H1 (cell line): ENCODE results near the gene RABIF. TPM values are rescaled to one million over a fixed set of nuclear protein-coding genes. Genes with fewer than 3 reads are reported as not detected.

Experiments
- CTCF ChIA-PET: fragments of 300-600 bp; sonication (Branson Sonifier 250); formaldehyde crosslinking; loops from one replicate; lab custom pipeline; 2021; ENCODE audit not compliant: partially characterized antibody; lab: Charles Lee
- POLR2A ChIA-PET: fragments of 300-600 bp; sonication (Branson Sonifier 250); formaldehyde crosslinking; loops from one replicate; lab custom pipeline; 2021; ENCODE audit warnings: inconsistent platforms; ENCODE audit not compliant: partially characterized antibody; lab: Charles Lee
- DNase-seq, 2 experiments: peaks; one replicate each; pipeline versions ENCODE4 v3.0.0 to v3.0.0-alpha.2; 2010 to 2022; ENCODE audit warnings: low spot score in 2 of 2, low read depth in 1 of 2, mixed read lengths in 1 of 2
- FAIRE-seq: peaks from 2 replicates; lab custom pipeline; 2011; peaks lifted over from hg19 to GRCh38; lab: Jason Lieb, UNC
- H2AFZ ChIP-seq: 2 replicates; pipeline ENCODE4 v1.8.1; 2012; ENCODE audit warnings: low read length, inconsistent platforms
- H2AK5ac ChIP-seq: 2 replicates; pipeline ENCODE4 v1.6.1; 2013; ENCODE audit warnings: low read depth, low read length
- H2BK120ac ChIP-seq: replicated peaks from 2 replicates; pipeline ENCODE3; 2013; ENCODE audit warnings: low read depth, low read length, inconsistent platforms
- H2BK12ac ChIP-seq: 2 replicates; pipeline ENCODE4 v1.6.1; 2013; ENCODE audit warnings: low read depth, low read length
- H2BK15ac ChIP-seq: 2 replicates; pipeline ENCODE4 v1.6.1; 2013; ENCODE audit warnings: low read length
- H2BK20ac ChIP-seq: 2 replicates; pipeline ENCODE4 v1.6.1; 2013; ENCODE audit warnings: low read length
- H2BK5ac ChIP-seq: 2 replicates; pipeline ENCODE4 v1.6.1; 2013; ENCODE audit warnings: low read depth, low read length
- H3K14ac ChIP-seq: 2 replicates; pipeline ENCODE4 v1.6.1; 2013; ENCODE audit warnings: inconsistent platforms; ENCODE audit not compliant: insufficient read length
- H3K18ac ChIP-seq: 2 replicates; pipeline ENCODE4 v1.6.1; 2013; ENCODE audit warnings: low read length; ENCODE audit errors: extremely low read depth
- H3K23ac ChIP-seq: 2 replicates; pipeline ENCODE4 v1.6.1; 2013; ENCODE audit warnings: inconsistent platforms; ENCODE audit not compliant: insufficient read length
- H3K23me2 ChIP-seq: 2 replicates; pipeline ENCODE4 v1.6.1; 2013; ENCODE audit warnings: low read depth, low read length
- H3K27ac ChIP-seq: 2 replicates; pipeline ENCODE4 v1.6.1; 2011; ENCODE audit warnings: low read depth, low read length, inconsistent platforms
- H3K27me3 ChIP-seq, 4 experiments: replicated peaks in 1 of 4; 1 replicate in 1 of 4; 2 replicates in 3 of 4; pipeline versions ENCODE4 v1.6.1 to v1.8.1; 2011 to 2013; ENCODE audit warnings: low read length in 3 of 4, mild to moderate bottlenecking in 3 of 4, inconsistent platforms in 2 of 4, mixed read lengths in 2 of 4, moderate library complexity in 1 of 4; ENCODE audit not compliant: control insufficient read depth in 3 of 4, insufficient read depth in 3 of 4; ENCODE audit errors: extremely low read depth in 1 of 4
- H3K36me3 ChIP-seq, 4 experiments: 2 replicates each; pipeline versions ENCODE4 v1.6.1 to v1.8.1; 2011 to 2013; ENCODE audit warnings: mild to moderate bottlenecking in 4 of 4, low read length in 3 of 4, moderate library complexity in 2 of 4, control low read depth in 1 of 4, inconsistent platforms in 1 of 4; ENCODE audit not compliant: insufficient read depth in 4 of 4, control insufficient read depth in 2 of 4
- H3K4ac ChIP-seq: replicated peaks from 2 replicates; pipeline ENCODE3; 2013; ENCODE audit warnings: low read length, low read depth, mixed read lengths, inconsistent platforms; ENCODE audit not compliant: insufficient read length
- H3K4me1 ChIP-seq, 4 experiments: replicated peaks in 1 of 4; 1 replicate in 1 of 4; 2 replicates in 3 of 4; pipeline versions ENCODE4 v1.6.1 to v1.8.1; 2011 to 2013; ENCODE audit warnings: low read length in 3 of 4, inconsistent platforms in 2 of 4, mixed read lengths in 1 of 4; ENCODE audit not compliant: insufficient read depth in 4 of 4, control insufficient read depth in 3 of 4
- H3K4me2 ChIP-seq, 2 experiments: 2 replicates each; pipeline versions ENCODE4 v1.6.1 to v1.8.1; 2011 to 2013; ENCODE audit warnings: low read depth in 2 of 2, low read length in 2 of 2, control low read depth in 1 of 2, inconsistent platforms in 1 of 2, mild to moderate bottlenecking in 1 of 2; ENCODE audit not compliant: insufficient read depth in 1 of 2
- H3K4me3 ChIP-seq, 4 experiments: fragments of 200-600, 300-600 bp in 1 of 4; sonication (generic), shearing (Covaris generic), sonication (Bioruptor Twin) in 1 of 4; 2 replicates each; pipeline versions ENCODE4 v1.5.1 to v1.8.1; 2011 to 2016; ENCODE audit warnings: low read length in 4 of 4, low read depth in 3 of 4, control low read depth in 2 of 4, inconsistent platforms in 2 of 4, mild to moderate bottlenecking in 2 of 4, mixed read lengths in 1 of 4, moderate library complexity in 1 of 4; ENCODE audit not compliant: insufficient read depth in 2 of 4; ENCODE audit errors: extremely low read depth in 1 of 4
- H3K56ac ChIP-seq: replicated peaks from 2 replicates; pipeline ENCODE3; 2013; ENCODE audit warnings: low read depth, mild to moderate bottlenecking, mixed read lengths, low read length, inconsistent platforms; ENCODE audit not compliant: insufficient read length
- H3K79me1 ChIP-seq: 2 replicates; pipeline ENCODE4 v1.6.1; 2013; ENCODE audit warnings: low read depth, low read length, control low read depth
- H3K79me2 ChIP-seq, 2 experiments: 2 replicates each; pipeline versions ENCODE4 v1.6.1 to v1.8.1; 2012 to 2013; ENCODE audit warnings: low read length in 2 of 2, mild to moderate bottlenecking in 2 of 2, inconsistent platforms in 1 of 2; ENCODE audit not compliant: insufficient read depth in 2 of 2, control insufficient read depth in 1 of 2
- H3K9ac ChIP-seq, 4 experiments: replicated peaks in 1 of 4; 1 replicate in 1 of 4; 2 replicates in 3 of 4; pipeline versions ENCODE4 v1.6.1 to v1.8.1; 2011 to 2013; ENCODE audit warnings: low read depth in 3 of 4, low read length in 3 of 4, control low read depth in 2 of 4, mild to moderate bottlenecking in 2 of 4, moderate library complexity in 2 of 4, inconsistent platforms in 1 of 4; ENCODE audit errors: extremely low read depth in 1 of 4
- H3K9me3 ChIP-seq, 2 experiments: 2 replicates each; pipeline versions ENCODE4 v1.6.1 to v1.8.1; 2012 to 2013; ENCODE audit warnings: mild to moderate bottlenecking in 2 of 2, moderate library complexity in 2 of 2, control low read depth in 1 of 2, inconsistent platforms in 1 of 2, low read depth in 1 of 2, low read length in 1 of 2, mixed read lengths in 1 of 2; ENCODE audit not compliant: insufficient read depth in 2 of 2
- H4K20me1 ChIP-seq, 2 experiments: replicated peaks in 1 of 2; 2 replicates each; pipeline versions ENCODE3 to v1.8.1; 2011 to 2013; ENCODE audit warnings: inconsistent platforms in 2 of 2, low read length in 2 of 2, mild to moderate bottlenecking in 1 of 2; ENCODE audit not compliant: insufficient read depth in 2 of 2, control insufficient read depth in 1 of 2
- H4K5ac ChIP-seq: 2 replicates; pipeline ENCODE4 v1.6.1; 2013; ENCODE audit warnings: low read length, low read depth, mixed read lengths, inconsistent platforms; ENCODE audit not compliant: insufficient read length
- H4K8ac ChIP-seq: 2 replicates; pipeline ENCODE4 v1.8.0; 2013; ENCODE audit warnings: mild to moderate bottlenecking, moderate library complexity, low read length, inconsistent platforms; ENCODE audit not compliant: insufficient read depth; ENCODE audit errors: extremely low read depth
- H4K91ac ChIP-seq: replicated peaks from 2 replicates; pipeline ENCODE3; 2013; ENCODE audit warnings: low read length, mixed read lengths, inconsistent platforms; ENCODE audit not compliant: insufficient read length
- CREB1 ChIP-seq: IDR thresholded peaks from 2 replicates; pipeline ENCODE4 v1.6.1; 2012; ENCODE audit warnings: inconsistent platforms
- GABPA ChIP-seq: IDR thresholded peaks from 2 replicates; pipeline ENCODE4 v1.6.1; 2011; ENCODE audit warnings: mild to moderate bottlenecking, low read length, moderate library complexity, borderline replicate concordance; ENCODE audit not compliant: insufficient read depth
- TEAD4 ChIP-seq: IDR thresholded peaks from 2 replicates; pipeline ENCODE4 v1.6.1; 2012; ENCODE audit warnings: low read depth, low read length, inconsistent platforms, mixed read lengths
- YY1 ChIP-seq: IDR thresholded peaks from 2 replicates; pipeline ENCODE4 v1.6.1; 2011; ENCODE audit warnings: low read depth, mild to moderate bottlenecking, low read length
- WGBS, 2 experiments: shearing (Covaris generic) in 1 of 2; methylation state at CpG; one replicate each; pipeline versions ENCODE4 v1.1.6 to v1.1.7; 2013 to 2015; ENCODE audit warnings: low lambda C conversion rate in 2 of 2, mixed read lengths in 2 of 2, inconsistent platforms in 1 of 2, low coverage in 1 of 2, missing lambda C conversion rate in 1 of 2; ENCODE audit not compliant: insufficient replicate concordance in 2 of 2, insufficient coverage in 1 of 2, insufficient read length in 1 of 2; ENCODE audit errors: extremely low coverage in 1 of 2, missing lambda C conversion rate in 1 of 2; 5-methylcytosine and 5-hydroxymethylcytosine counted together
- polyA plus RNA-seq, 7 experiments: library from polyadenylated mRNA; depleted of rRNA in 3 of 7; stranded (reverse) in 5 of 7; unstranded in 2 of 7; fragments of >200 nt in 5 of 7; fragments of 200-250 nt in 2 of 7; gene quantifications; 1 replicate in 5 of 7; 2 replicates in 1 of 7; 4 replicates in 1 of 7; pipeline versions ENCODE4 v1.2.1 to v1.2.3, GENCODE V29; 2011 to 2013; ENCODE audit warnings: missing spikeins in 2 of 7, mixed read lengths in 2 of 7
- total RNA-seq: library from RNA; stranded (reverse); fragmentation: NEBNext Ultra II Directional; extraction: Animal tissue kit (Norgen Biotek cat#: 25700); gene quantifications from 2 replicates; pipeline ENCODE4 v1.2.1, GENCODE V29; 2021
- TF ChIP-seq, protein P1 (sequence below): IDR thresholded peaks from 2 replicates; pipeline ENCODE4 v1.6.1; 2012; ENCODE audit warnings: inconsistent platforms
- TF ChIP-seq, protein P2 (sequence below): IDR thresholded peaks from 2 replicates; pipeline ENCODE4 v1.6.1; 2012; ENCODE audit warnings: inconsistent platforms
- TF ChIP-seq, protein P3 (sequence below), 3 experiments: IDR thresholded peaks; 1 replicate in 2 of 3; 2 replicates in 1 of 3; pipeline versions ENCODE4 v1.5.1 to v1.6.1; 2011; ENCODE audit warnings: low read length in 3 of 3, mild to moderate bottlenecking in 3 of 3, inconsistent platforms in 2 of 3, low read depth in 1 of 3, moderate library complexity in 1 of 3; ENCODE audit not compliant: insufficient read depth in 1 of 3; ENCODE audit errors: control extremely low read depth in 1 of 3

Gene RABIF
- total and polyA plus RNA-seq, 2 of the 8 experiments (the other 6 are each of a cell fraction or from before 2014, with no cell fraction given), result 5.6 to 6.9 TPM

DNA sequence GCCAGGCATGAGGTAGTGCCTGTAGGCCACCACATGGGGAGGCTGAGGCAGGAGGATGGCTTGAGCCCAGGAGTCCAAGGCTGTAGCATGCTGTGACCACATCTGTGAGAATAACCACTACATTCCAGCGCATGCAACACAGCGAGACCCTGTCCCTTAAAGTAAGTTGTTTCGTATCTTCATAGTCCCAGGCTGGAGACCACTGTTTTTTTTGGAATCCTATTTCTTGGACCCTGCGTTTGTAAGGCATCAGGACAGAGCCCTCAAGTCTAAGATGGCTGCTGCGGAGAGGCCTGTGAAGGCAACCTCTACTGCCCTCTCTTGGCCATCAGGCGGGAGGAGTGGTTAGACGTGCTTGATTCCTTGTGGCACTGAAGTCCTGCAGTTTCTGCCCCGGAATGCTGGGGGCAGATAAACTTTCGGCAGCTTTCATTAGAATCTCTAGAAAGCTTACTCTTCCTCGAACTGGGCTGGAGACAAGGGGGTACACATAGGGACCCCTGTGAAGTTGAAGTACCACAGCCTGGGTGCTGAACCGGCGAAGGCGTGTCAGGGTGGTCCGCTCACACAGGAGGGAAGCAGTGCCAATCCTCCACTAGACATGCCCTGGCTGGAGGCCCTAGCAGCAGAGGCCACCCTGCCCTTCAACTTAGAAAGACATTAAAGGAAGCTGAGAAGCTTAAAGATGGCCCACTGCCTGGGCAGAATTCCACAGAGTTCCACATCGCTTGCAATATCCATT lies 36.6 kb downstream of the RABIF start:
- WGBS, 2 experiments, result 76% methylated on average over 15 of the region's 15 CpGs; no CpG with 5 or more reads in 1 of the 2 experiments
- FAIRE-seq (peak; percentile 73), DNase-seq (peak; percentile 62 to 70)
- H3K4me1 ChIP-seq, result no peaks in the 10 kb centered on the region
- H4K5ac ChIP-seq, result no peak overlapping the region
- peaks cover 4 to 10% of the 10 kb centered on the region in 2 experiments for H4K20me1 ChIP-seq
- no peak overlapping the region for H2BK120ac ChIP-seq
- ChIA-PET POLR2A (interaction anchor here (0.6 to 9.2 kb wide), 8 partner anchors 9 to 59 kb away, joined by 3 to 81 read pairs (median 4); partner anchors contain the start of genes KDM5B and PCAT6), CTCF (interaction anchor here (0.6 to 4.7 kb wide), 21 partner anchors 9 to 1030 kb away, joined by 3 to 41 read pairs (median 4); partner anchors contain the start of genes KDM5B and PCAT6)
- H3K56ac ChIP-seq, result no peak overlapping the region
- no peak overlapping the region for H3K9ac ChIP-seq
- peaks cover 6% of the 10 kb centered on the region; the same call in 1 of the 2 replicates for H3K79me1 ChIP-seq
- H2BK5ac ChIP-seq, result peak overlapping the region; percentile 48; the same call in 1 of the 2 replicates
- no peak overlapping the region for H2BK15ac ChIP-seq
- no peak overlapping the region for H3K18ac ChIP-seq
- peak overlapping the region; percentile 76 for H4K8ac ChIP-seq
- H4K91ac ChIP-seq, result no peak overlapping the region
- peaks cover 0 to 1% of the 10 kb centered on the region in 2 experiments; a peak in 1 of 4 replicates for H3K79me2 ChIP-seq
- H3K4me2 ChIP-seq, result no peak overlapping the region
- H3K4ac ChIP-seq, result no peak overlapping the region
- H3K9me3 ChIP-seq, result no peaks in the 10 kb centered on the region
- H2BK12ac ChIP-seq, result no peak overlapping the region
- no peak overlapping the region for H3K4me3 ChIP-seq
- no peak overlapping the region for H2AFZ ChIP-seq
- no peak overlapping the region for H3K14ac ChIP-seq
- no peak overlapping the region for H3K23ac ChIP-seq
- H3K23me2 ChIP-seq, result no peaks in the 10 kb centered on the region
- no peak overlapping the region for H3K27ac ChIP-seq
- H3K27me3 ChIP-seq, result no peaks in the 10 kb centered on the region
- H3K36me3 ChIP-seq, result peaks cover 19 to 39% (median 34%) of the 10 kb centered on the region in 4 experiments
- no peak overlapping the region for H2BK20ac ChIP-seq
- no peak overlapping the region for H2AK5ac ChIP-seq
- TF ChIP-seq CREB1 (no peak), TEAD4 (0 out of 2 replicates have a peak, but pooled peaks have one; percentile 4), YY1 (peak; percentile 97), GABPA (no peak)
- TF ChIP-seq, protein P1, sequence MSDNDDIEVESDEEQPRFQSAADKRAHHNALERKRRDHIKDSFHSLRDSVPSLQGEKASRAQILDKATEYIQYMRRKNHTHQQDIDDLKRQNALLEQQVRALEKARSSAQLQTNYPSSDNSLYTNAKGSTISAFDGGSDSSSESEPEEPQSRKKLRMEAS, result 0 out of 2 replicates have a peak, but pooled peaks have one; percentile 16
- TF ChIP-seq, protein P2, sequence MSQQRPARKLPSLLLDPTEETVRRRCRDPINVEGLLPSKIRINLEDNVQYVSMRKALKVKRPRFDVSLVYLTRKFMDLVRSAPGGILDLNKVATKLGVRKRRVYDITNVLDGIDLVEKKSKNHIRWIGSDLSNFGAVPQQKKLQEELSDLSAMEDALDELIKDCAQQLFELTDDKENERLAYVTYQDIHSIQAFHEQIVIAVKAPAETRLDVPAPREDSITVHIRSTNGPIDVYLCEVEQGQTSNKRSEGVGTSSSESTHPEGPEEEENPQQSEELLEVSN, result no peak
- TF ChIP-seq, protein P3, sequence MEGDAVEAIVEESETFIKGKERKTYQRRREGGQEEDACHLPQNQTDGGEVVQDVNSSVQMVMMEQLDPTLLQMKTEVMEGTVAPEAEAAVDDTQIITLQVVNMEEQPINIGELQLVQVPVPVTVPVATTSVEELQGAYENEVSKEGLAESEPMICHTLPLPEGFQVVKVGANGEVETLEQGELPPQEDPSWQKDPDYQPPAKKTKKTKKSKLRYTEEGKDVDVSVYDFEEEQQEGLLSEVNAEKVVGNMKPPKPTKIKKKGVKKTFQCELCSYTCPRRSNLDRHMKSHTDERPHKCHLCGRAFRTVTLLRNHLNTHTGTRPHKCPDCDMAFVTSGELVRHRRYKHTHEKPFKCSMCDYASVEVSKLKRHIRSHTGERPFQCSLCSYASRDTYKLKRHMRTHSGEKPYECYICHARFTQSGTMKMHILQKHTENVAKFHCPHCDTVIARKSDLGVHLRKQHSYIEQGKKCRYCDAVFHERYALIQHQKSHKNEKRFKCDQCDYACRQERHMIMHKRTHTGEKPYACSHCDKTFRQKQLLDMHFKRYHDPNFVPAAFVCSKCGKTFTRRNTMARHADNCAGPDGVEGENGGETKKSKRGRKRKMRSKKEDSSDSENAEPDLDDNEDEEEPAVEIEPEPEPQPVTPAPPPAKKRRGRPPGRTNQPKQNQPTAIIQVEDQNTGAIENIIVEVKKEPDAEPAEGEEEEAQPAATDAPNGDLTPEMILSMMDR (IDR thresholded peaks at IDR 0.05; ENCODE audit: control extremely low read depth in 1 of 3, insufficient read depth in 1 of 3, low read depth in 1 of 3, low read length in 3 of 3), result peak; percentile 81 to 90 (median 83)
